Thoracic aorta (tissue), 2 donors: Measurements from ENCODE around the gene NR5A1. TPM values are rescaled to one million over a fixed set of nuclear protein-coding genes. Genes with fewer than 3 reads are reported as not detected.

Experiments used
- ATAC-seq: fragments of 150-250 bp; one replicate; pipeline ENCODE4 v1.8.0; 2017; ENCODE audit warnings: low read depth; ENCODE audit not compliant: insufficient number of reproducible peaks, low FRiP score
- DNase-seq: peaks from one replicate; pipeline ENCODE4 v3.0.0-alpha.2; 2020; ENCODE audit warnings: low spot score
- H3K27ac ChIP-seq, 2 donors: fragments of 200-600 bp; sonication (generic); 1 replicate in 1 of 2; 2 replicates in 1 of 2; pipeline ENCODE4 v1.5.1; 2016; ENCODE audit warnings: mild to moderate bottlenecking in 2 of 2, moderate library complexity in 2 of 2
- H3K27me3 ChIP-seq: fragments of 200-600 bp; sonication (generic); replicated peaks from 2 replicates; pipeline ENCODE4 v1.6.0; 2016; ENCODE audit warnings: mild to moderate bottlenecking; ENCODE audit not compliant: insufficient read depth
- H3K36me3 ChIP-seq: fragments of 200-600 bp; sonication (generic); one replicate; pipeline ENCODE4 v1.5.1; 2016
- H3K4me1 ChIP-seq, 2 donors: fragments of 200-600 bp; sonication (generic); 1 replicate in 1 of 2; 2 replicates in 1 of 2; pipeline versions ENCODE4 v1.5.1 to v1.6.0; 2016; ENCODE audit warnings: low read depth in 2 of 2, mild to moderate bottlenecking in 1 of 2; ENCODE audit not compliant: control insufficient read depth in 1 of 2
- H3K4me3 ChIP-seq: fragments of 200-600 bp; sonication (generic); 2 replicates; pipeline ENCODE4 v1.5.1; 2016; ENCODE audit warnings: mild to moderate bottlenecking
- H3K9me3 ChIP-seq: fragments of 200-600 bp; sonication (generic); 2 replicates; pipeline ENCODE4 v1.5.1; 2016
- CTCF ChIP-seq: fragments of 200-600 bp; sonication (generic); IDR thresholded peaks from one replicate; pipeline ENCODE4 v1.5.1; 2019; ENCODE audit warnings: antibody characterized with exemption
- total RNA-seq, 2 donors: library from RNA; depleted of rRNA; stranded (reverse); fragments of >200 nt; gene quantifications; one replicate each; pipeline versions ENCODE4 v1.1.0 to v1.2.3, GENCODE V29; 2016

NR5A1 gene
- total RNA-seq, 2 donors from 2014 or later, result not detected

- no peak for ATAC-seq
Measured at GRCh38 chr9:124470306-124470705, 36.9 kb downstream of the NR5A1 start.

GRCh38 chr9:124469011-124469832 lies 38.0 kb downstream of the NR5A1 start:
- Histone ChIP-seq H3K27me3 (no peaks in the 10 kb centered on the region), H3K36me3 (no peaks in the 10 kb centered on the region), H3K4me3 (no peak overlapping the region), H3K9me3 (no peaks in the 10 kb centered on the region), H3K27ac (no peak overlapping the region), H3K4me1 (no peaks in the 10 kb centered on the region)
- ATAC-seq, result no peak
- DNase-seq, result no peak
- TF ChIP-seq CTCF, result no peak

More at GRCh38 chr9:124470306-124470705, 36.9 kb downstream of the NR5A1 start:
- H3K27me3 ChIP-seq, result no peaks in the 10 kb centered on the region
- no peak for TF ChIP-seq CTCF
- H3K9me3 ChIP-seq, result no peaks in the 10 kb centered on the region
- DNase-seq, result no peak
- H3K4me3 ChIP-seq, result no peak overlapping the region
- H3K4me1 ChIP-seq, result no peaks in the 10 kb centered on the region
- H3K27ac ChIP-seq, result no peak overlapping the region
- no peaks in the 10 kb centered on the region for H3K36me3 ChIP-seq

GRCh38 chr9:124468061-124468740 lies 39.0 kb downstream of the NR5A1 start:
- H3K9me3 ChIP-seq, result no peaks in the 10 kb centered on the region
- H3K4me1 ChIP-seq, result no peaks in the 10 kb centered on the region
- H3K36me3 ChIP-seq, result no peaks in the 10 kb centered on the region
- DNase-seq (no peak), ATAC-seq (no peak)
- H3K27ac ChIP-seq, result no peak overlapping the region
- H3K27me3 ChIP-seq, result no peaks in the 10 kb centered on the region
- no peak overlapping the region for H3K4me3 ChIP-seq
- TF ChIP-seq CTCF, result no peak

GRCh38 chr9:124467410-124468060 lies 39.7 kb downstream of the NR5A1 start:
- Histone ChIP-seq H3K27ac (no peak overlapping the region), H3K9me3 (no peaks in the 10 kb centered on the region), H3K4me3 (no peak overlapping the region), H3K36me3 (no peaks in the 10 kb centered on the region), H3K27me3 (no peaks in the 10 kb centered on the region), H3K4me1 (no peaks in the 10 kb centered on the region)
- ATAC-seq (no peak), DNase-seq (no peak)
- no peak for TF ChIP-seq CTCF

- no peak for DNase-seq
- ATAC-seq, result no peak
- TF ChIP-seq CTCF, result no peak
- H3K4me1 ChIP-seq, result no peaks in the 10 kb centered on the region
- H3K4me3 ChIP-seq, result no peak overlapping the region
- H3K27me3 ChIP-seq, result no peaks in the 10 kb centered on the region
- no peaks in the 10 kb centered on the region for H3K36me3 ChIP-seq
- no peak overlapping the region for H3K27ac ChIP-seq
- no peaks in the 10 kb centered on the region for H3K9me3 ChIP-seq
Measured at GRCh38 chr9:124465736-124466135, 41.5 kb downstream of the NR5A1 start.
